Right renal cortex interstitium (tissue), 3 donors: ENCODE data around the gene SH3PXD2B. TPM values are rescaled to one million over a fixed set of nuclear protein-coding genes. Genes with fewer than 3 reads are reported as not detected.
A peak's percentile ranks its signal among the peaks of the same experiment; 100 is the strongest.
"Not testable (repeated sequence)": the region's sequence is repeated elsewhere in the genome, so short reads cannot be mapped to it uniquely, and the experiment has no call there.

Experiments
- DNase-seq, 3 donors: peaks; one replicate each; pipeline ENCODE4 v3.0.0-alpha.2; 2013; ENCODE audit warnings: low read depth in 3 of 3, low spot score in 2 of 3
- polyA plus RNA-seq, 3 donors: library from polyadenylated mRNA; unstranded; fragments of 120-200 nt; gene quantifications; one replicate each; pipeline ENCODE4 v1.2.1, GENCODE V29; 2013; ENCODE audit not compliant: insufficient read length in 3 of 3

The SH3PXD2B gene
- polyA plus RNA-seq, 3 donors: 31.5 to 33.6 (median 32.0) TPM

DNA sequence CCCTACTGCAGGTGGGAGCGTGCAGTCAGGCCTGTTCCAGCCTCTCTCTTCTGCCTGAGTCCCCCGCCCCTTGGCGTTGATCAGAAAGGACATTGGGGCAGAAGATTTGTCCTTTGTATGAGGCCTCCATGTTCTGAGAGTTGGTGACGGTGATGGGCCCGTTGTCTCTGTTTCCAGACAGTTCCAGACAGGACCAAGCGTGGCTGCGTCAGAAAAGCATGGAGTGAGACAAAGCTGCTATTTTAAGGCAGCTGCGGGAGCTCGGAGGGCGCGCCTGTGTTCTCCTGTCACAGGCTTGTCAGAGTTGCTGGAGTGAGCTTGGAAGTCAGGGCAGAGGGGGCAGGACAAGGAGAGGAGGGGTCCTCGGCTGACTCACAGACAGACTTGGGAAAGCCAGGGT, 32.1 kb upstream of the SH3PXD2B start:
- no peak for DNase-seq

GRCh38 chr5:172485511-172486202, 31.3 kb upstream of the SH3PXD2B start:
- no peak for DNase-seq

GRCh38 chr5:172484664-172485063, 30.3 kb upstream of the SH3PXD2B start:
- no peak for DNase-seq

- no peak for DNase-seq
Observed at GRCh38 chr5:172482156-172483020, 28.1 kb upstream of the SH3PXD2B start.

- no peak for DNase-seq
Observed at GRCh38 chr5:172481011-172481800, 26.9 kb upstream of the SH3PXD2B start.

DNA sequence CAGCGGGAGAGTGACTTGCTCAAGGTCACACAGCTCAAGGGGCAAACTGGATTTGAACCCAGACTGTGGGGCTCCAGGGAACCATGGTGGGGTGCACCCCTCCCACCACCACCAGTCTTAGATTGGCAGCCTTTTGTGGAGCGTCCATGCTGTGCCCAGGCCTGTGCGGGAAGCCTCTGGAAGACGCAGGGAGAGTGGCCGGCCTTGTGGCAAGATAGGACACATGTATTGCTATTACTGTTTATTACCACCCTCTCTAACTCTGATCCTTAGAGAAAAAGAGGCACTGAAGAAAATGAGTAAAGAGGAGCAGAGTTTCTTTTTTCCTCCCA, 25.4 kb upstream of the SH3PXD2B start:
- DNase-seq: no peak

DNA sequence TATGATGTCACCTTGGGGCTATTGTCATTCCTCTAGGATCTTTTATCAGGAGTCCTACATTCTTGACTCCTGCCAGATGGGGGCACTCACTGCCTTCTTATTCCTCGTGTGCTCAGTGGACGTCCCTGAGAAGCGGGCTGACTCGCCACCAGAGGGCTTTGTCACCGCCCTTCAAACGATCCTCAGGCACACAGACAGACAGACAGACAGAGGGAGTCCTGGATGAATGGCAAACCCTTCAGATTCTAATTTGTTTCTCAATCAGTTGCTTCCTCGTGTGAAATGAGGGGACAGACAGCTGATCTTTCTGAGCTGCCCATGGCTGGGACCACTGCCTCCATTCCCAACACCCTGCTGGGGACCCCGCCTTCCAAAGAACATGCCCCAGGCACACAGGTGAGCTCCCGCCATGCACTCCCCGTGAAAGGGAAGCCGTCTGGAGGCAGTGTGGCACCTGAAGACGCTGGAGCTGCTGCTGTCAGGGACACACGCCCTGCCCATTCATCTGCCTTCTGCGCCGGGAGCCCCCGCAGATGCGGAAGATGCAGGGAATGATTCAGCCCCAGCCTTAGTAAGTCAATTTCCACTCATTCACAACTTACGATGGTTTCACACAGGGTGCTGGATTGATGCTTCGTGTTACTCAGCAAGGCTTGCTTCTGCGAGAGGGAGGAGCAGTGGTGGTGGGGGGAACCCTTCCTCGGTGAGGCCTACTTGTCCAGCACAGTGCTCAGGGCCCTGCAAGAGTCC, 24.9 kb upstream of the SH3PXD2B start:
- DNase-seq: peak; percentile 75 to 81 (median 78)

GRCh38 chr5:172478695-172479033, 24.3 kb upstream of the SH3PXD2B start:
- DNase-seq: not testable (repeated sequence)

DNA sequence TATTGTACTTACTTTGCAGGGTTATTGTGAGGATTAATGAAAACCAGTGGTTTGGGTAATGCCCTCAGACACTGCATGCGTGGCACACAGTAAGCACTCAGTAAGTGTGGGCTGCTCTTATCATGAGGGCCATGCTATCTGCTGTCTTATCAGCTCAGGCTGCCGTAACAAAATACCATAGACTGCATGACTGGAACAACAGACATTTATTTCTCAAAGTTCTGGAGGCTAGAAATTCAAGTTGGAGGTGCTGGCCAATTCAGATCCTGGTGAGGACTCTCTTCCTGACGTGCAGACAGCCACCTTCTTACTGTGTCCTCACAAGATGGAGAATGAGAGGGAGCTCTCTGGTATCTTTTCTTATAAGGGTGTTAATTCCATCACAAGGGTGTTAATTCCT, 23.9 kb upstream of the SH3PXD2B start:
- DNase-seq: no peak

GRCh38 chr5:172477466-172477865, 23.1 kb upstream of the SH3PXD2B start:
- DNase-seq: no peak

GRCh38 chr5:172474293-172474692, 20.0 kb upstream of the SH3PXD2B start:
- no peak for DNase-seq

- no peak for DNase-seq
Observed at GRCh38 chr5:172473427-172473826, 19.1 kb upstream of the SH3PXD2B start.

DNA sequence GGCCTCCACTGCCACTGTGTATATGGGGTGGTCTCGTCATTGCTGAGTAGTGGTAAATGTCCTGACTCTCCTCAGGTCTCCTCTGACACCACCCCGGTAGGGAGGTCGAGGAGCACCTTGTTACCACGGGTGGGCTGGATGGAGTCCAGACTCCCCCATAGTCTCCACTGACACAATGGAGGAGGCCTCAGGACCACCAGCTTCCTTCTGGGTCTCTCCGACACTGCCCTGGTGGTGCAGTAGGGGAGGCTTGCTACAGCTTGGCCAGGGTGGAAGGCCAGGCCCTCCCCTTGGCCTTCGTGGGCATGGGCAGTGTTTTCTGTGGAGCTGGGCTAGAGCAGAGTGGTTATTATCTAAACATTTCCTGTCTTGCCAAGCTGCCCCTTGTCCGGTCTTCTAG, 15.4 kb upstream of the SH3PXD2B start:
- no peak for DNase-seq

- DNase-seq: no peak
Observed at GRCh38 chr5:172466062-172466461, 11.7 kb upstream of the SH3PXD2B start.

DNA sequence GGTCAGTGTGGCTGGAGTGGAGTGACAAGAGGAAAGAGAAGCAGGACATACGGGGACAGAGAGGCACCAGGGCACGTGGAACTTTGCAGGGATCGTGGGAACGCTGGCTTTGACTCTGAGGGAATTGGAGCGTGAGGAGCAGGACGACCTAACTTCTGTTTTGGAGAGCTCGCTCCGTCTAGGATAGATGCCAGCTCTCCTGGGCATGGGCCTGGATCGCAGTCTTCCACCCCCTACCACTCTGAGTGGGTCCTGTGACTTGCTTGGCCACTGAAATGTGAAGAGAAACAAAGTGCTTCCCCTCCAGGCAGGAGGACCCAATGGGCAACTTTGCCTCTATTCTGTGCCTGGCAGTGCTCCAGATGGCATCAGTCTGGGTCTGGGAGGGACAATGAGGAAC, 8.7 kb upstream of the SH3PXD2B start:
- no peak for DNase-seq

- no peak for DNase-seq
Observed at GRCh38 chr5:172459783-172460165, 5.4 kb upstream of the SH3PXD2B start.

GRCh38 chr5:172458976-172459782, 4.9 kb upstream of the SH3PXD2B start:
- DNase-seq: no peak

GRCh38 chr5:172456076-172456722, 1.9 kb upstream of the SH3PXD2B start:
- DNase-seq: no peak

GRCh38 chr5:172455511-172456061, 1.3 kb upstream of the SH3PXD2B start:
- no peak for DNase-seq
